K562 (cell line): ENCODE measurements around the gene PRR23E. TPM values are rescaled to one million over a fixed set of nuclear protein-coding genes. Genes with fewer than 3 reads are reported as not detected.

Source experiments
- ATAC-seq: fragments of 200-7000 bp; cut with Tn5 transposase; 3 replicates; pipeline ENCODE4 v1.9.1; 2020; ENCODE audit warnings: moderate library complexity
- BruUV-seq: library from RNA; stranded (reverse); fragments of 400-500 nt; replicated peaks from 2 replicates; lab custom pipeline; 2021; lab: Mats Ljungman, UMichigan
- CTCF ChIA-PET: fragments of 300-600 bp; formaldehyde crosslinking; extraction: SDS; loops from one replicate; lab custom pipeline; 2021; ENCODE audit warnings: low intra/inter-chr PET ratio; lab: Yijun Ruan, JAX
- POLR2A ChIA-PET: fragments of 300-600, 350-650 bp; sonication (Branson Sonifier 250); formaldehyde crosslinking; extraction: SDS; loops from one replicate; lab custom pipeline; 2021; ENCODE audit warnings: antibody characterized with exemption, inconsistent platforms; lab: Yijun Ruan, JAX
- DNase-seq, 4 experiments: peaks; one replicate each; pipeline versions ENCODE4 v3.0.0 to v3.0.0-alpha.2; 2011 to 2018; ENCODE audit warnings: low spot score in 3 of 4, mixed read lengths in 3 of 4; ENCODE audit errors: extremely low read depth in 1 of 4
- FAIRE-seq: peaks from 2 replicates; lab custom pipeline; 2011; peaks lifted over from hg19 to GRCh38; lab: Jason Lieb, UNC
- H2AFZ ChIP-seq: 2 replicates; pipeline ENCODE4 v1.6.0; 2011; ENCODE audit warnings: low read depth, low read length, control low read depth, inconsistent platforms
- H3K27ac ChIP-seq: fragments of 200-600 bp; 3 replicates; pipeline ENCODE4 v1.8.0; 2011; ENCODE audit warnings: low read depth, mild to moderate bottlenecking, control low read depth, inconsistent platforms, low read length, moderate library complexity, mixed read lengths; ENCODE audit errors: extremely low read depth
- H3K27me3 ChIP-seq, 2 experiments: fragments of 300-600 bp in 1 of 2; 2 replicates in 1 of 2; 3 replicates in 1 of 2; pipeline versions ENCODE4 v1.6.0 to v1.8.0; 2011; ENCODE audit warnings: inconsistent platforms in 2 of 2, low read length in 2 of 2, mild to moderate bottlenecking in 1 of 2, mixed read lengths in 1 of 2, moderate library complexity in 1 of 2; ENCODE audit not compliant: control insufficient read depth in 2 of 2, insufficient read depth in 2 of 2
- H3K36me3 ChIP-seq: fragments of 300-600 bp; 3 replicates; pipeline ENCODE4 v1.8.0; 2011; ENCODE audit warnings: mild to moderate bottlenecking, low read length, inconsistent platforms; ENCODE audit not compliant: control insufficient read depth, insufficient read depth
- H3K4me1 ChIP-seq, 2 experiments: fragments of 200-600 bp in 1 of 2; replicated peaks in 1 of 2; 2 replicates in 1 of 2; 3 replicates in 1 of 2; pipeline versions ENCODE4 v1.5.1 to v1.8.0; 2011; ENCODE audit warnings: inconsistent platforms in 2 of 2, low read length in 2 of 2, mild to moderate bottlenecking in 1 of 2, mixed read lengths in 1 of 2, moderate library complexity in 1 of 2; ENCODE audit not compliant: control insufficient read depth in 2 of 2, insufficient read depth in 2 of 2
- H3K4me2 ChIP-seq: 2 replicates; pipeline ENCODE4 v1.6.1; 2011; ENCODE audit warnings: low read length, control low read depth, inconsistent platforms, mixed read lengths; ENCODE audit not compliant: insufficient read depth
- H3K4me3 ChIP-seq: fragments of 200-600 bp; sonication (generic), shearing (Covaris generic); 2 replicates; pipeline ENCODE4 v1.5.1; 2016; ENCODE audit warnings: control low read depth, inconsistent platforms
- H3K79me2 ChIP-seq: fragments of 200-600 bp; 3 replicates; pipeline ENCODE4 v1.8.0; 2011; ENCODE audit warnings: low read length, inconsistent platforms; ENCODE audit not compliant: control insufficient read depth, insufficient read depth
- H3K9ac ChIP-seq, 2 experiments: 2 replicates each; pipeline versions ENCODE4 v1.6.0 to v1.6.1; 2011; ENCODE audit warnings: low read depth in 2 of 2, low read length in 2 of 2, control low read depth in 1 of 2, inconsistent platforms in 1 of 2, mild to moderate bottlenecking in 1 of 2, mixed read lengths in 1 of 2; ENCODE audit not compliant: insufficient read depth in 1 of 2
- H3K9me1 ChIP-seq: one replicate; pipeline ENCODE4 v1.6.0; 2011; ENCODE audit warnings: inconsistent platforms, mild to moderate bottlenecking, low read length, moderate library complexity; ENCODE audit not compliant: control insufficient read depth, insufficient read depth
- H3K9me3 ChIP-seq: replicated peaks from 2 replicates; pipeline ENCODE4 v1.5.1; 2011; ENCODE audit warnings: low read depth, low read length, inconsistent platforms; ENCODE audit not compliant: control insufficient read depth, insufficient read depth
- H4K20me1 ChIP-seq: replicated peaks from 2 replicates; pipeline ENCODE4 v1.6.1; 2011; ENCODE audit warnings: low read length, inconsistent platforms, mixed read lengths; ENCODE audit not compliant: control insufficient read depth, insufficient read depth
- KAT7 ChIP-seq: sonication (generic); formaldehyde crosslinking; IDR thresholded peaks from 2 replicates; pipeline ENCODE4 v1.8.0; 2022; ENCODE audit warnings: missing genetic modification reagents, mild to moderate bottlenecking, borderline replicate concordance
- LCOR ChIP-seq: sonication (generic); formaldehyde crosslinking; IDR thresholded peaks from 2 replicates; pipeline ENCODE4 v1.8.0; 2022; ENCODE audit warnings: mild to moderate bottlenecking, missing genetic modification reagents
- NFIC ChIP-seq: fragments of 450-650 bp; IDR thresholded peaks from 2 replicates; pipeline ENCODE4 v1.6.1; 2017; ENCODE audit warnings: mild to moderate bottlenecking, inconsistent platforms
- NFIX ChIP-seq: fragments of 250-450 bp; sonication (Bioruptor Pico); IDR thresholded peaks from 2 replicates; pipeline ENCODE4 v1.4.0; 2020; ENCODE audit warnings: low read depth, mild to moderate bottlenecking, moderate library complexity
- NR2C2 ChIP-seq, 2 experiments: fragments of 200-800 bp in 1 of 2; sonication (Bioruptor generic) in 1 of 2; sonication (generic) in 1 of 2; formaldehyde crosslinking in 1 of 2; IDR thresholded peaks; 2 replicates each; pipeline versions ENCODE4 v1.6.1 to v1.8.0; 2016 to 2022; ENCODE audit warnings: mild to moderate bottlenecking in 1 of 2, missing compliant biosample characterization in 1 of 2, missing genetic modification characterization in 1 of 2, missing genetic modification reagents in 1 of 2
- PURB ChIP-seq: sonication (generic); formaldehyde crosslinking; IDR thresholded peaks from 2 replicates; pipeline ENCODE4 v1.9.0; 2021; ENCODE audit warnings: low read depth, mild to moderate bottlenecking, missing genetic modification reagents
- RB1 ChIP-seq: fragments of 450-650 bp; IDR thresholded peaks from 2 replicates; pipeline ENCODE4 v1.6.1; 2017; ENCODE audit warnings: low read depth, mild to moderate bottlenecking
- SMARCA4 ChIP-seq: fragments of 450-650 bp; IDR thresholded peaks from 2 replicates; pipeline ENCODE4 v1.6.1; 2016
- SNRNP70 ChIP-seq: fragments of 200-400 bp; formaldehyde crosslinking; optimal IDR thresholded peaks from 2 replicates; pipeline ENCODE3; 2017; ENCODE audit warnings: low read depth, low read length
- TAF15 ChIP-seq: fragments of 200-400 bp; formaldehyde crosslinking; IDR thresholded peaks from 2 replicates; pipeline ENCODE4 v1.6.1; 2017; ENCODE audit warnings: mild to moderate bottlenecking, low read depth, low read length, moderate library complexity
- TCFL5 ChIP-seq: fragments of 250-450 bp; sonication (Bioruptor Pico); conservative IDR thresholded peaks from 2 replicates; pipeline ENCODE4 v1.6.1; 2021; ENCODE audit warnings: mild to moderate bottlenecking, moderate library complexity, matching md5 sums
- WGBS: fragments of 100-300 bp; shearing (Covaris generic); methylation state at CpG from one replicate; pipeline ENCODE4 v1.1.6; 2016; ENCODE audit warnings: low coverage, mixed read lengths; ENCODE audit not compliant: insufficient coverage; ENCODE audit errors: missing lambda C conversion rate; 5-methylcytosine and 5-hydroxymethylcytosine counted together
- in situ Hi-C: fragments of 300-500 bp; cut with MboI; formaldehyde crosslinking; loops from 4 replicates; pipeline ENCODE4 v1.15.0; 2018; ENCODE audit warnings: inconsistent platforms, mixed read lengths
- intact Hi-C: fragments of 100-400 bp; cut with micrococcal nuclease; formaldehyde crosslinking; loops from 2 replicates; pipeline ENCODE4 v1.14.2; 2022
- polyA plus RNA-seq, 8 experiments: library from polyadenylated mRNA; depleted of rRNA in 4 of 8; stranded (reverse) in 5 of 8; unstranded in 3 of 8; fragments of >200 nt; fragmentation: Nextera tagmentation in 2 of 8; fragmentation: Illumina TruSeq in 1 of 8; extraction: Ambion mirVana in 2 of 8; extraction: Trizol in 1 of 8; gene quantifications; 2 replicates each; pipeline versions ENCODE4 v1.2.1 to v1.2.3, GENCODE V29; 2011 to 2014; ENCODE audit warnings: inconsistent platforms in 1 of 8, missing spikeins in 1 of 8
- total RNA-seq, 7 experiments: library from RNA; depleted of rRNA in 6 of 7; stranded (reverse); fragments of >200 nt in 6 of 7; fragmentation: Illumina TruSeq in 2 of 7; extraction: Trizol in 2 of 7; gene quantifications; 2 replicates each; pipeline versions ENCODE4 v1.2.1 to v1.2.3, GENCODE V29; 2011 to 2021; ENCODE audit warnings: low replicate concordance in 1 of 7
- TF ChIP-seq, protein P1 (sequence below), 3 experiments: IDR thresholded peaks in 2 of 3; conservative IDR thresholded peaks in 1 of 3; 2 replicates each; pipeline ENCODE4 v1.5.1; 2011 to 2012; ENCODE audit warnings: low read length in 3 of 3, mild to moderate bottlenecking in 3 of 3, control low read depth in 2 of 3, improper control_type of control experiment in 1 of 3, inconsistent platforms in 1 of 3, low read depth in 1 of 3, mixed read lengths in 1 of 3, moderate library complexity in 1 of 3; ENCODE audit not compliant: insufficient read depth in 2 of 3
- TF ChIP-seq, protein P2 (sequence below): sonication (generic); formaldehyde crosslinking; IDR thresholded peaks from 2 replicates; pipeline ENCODE4 v1.9.0; 2022; ENCODE audit warnings: mild to moderate bottlenecking, missing genetic modification reagents
- TF ChIP-seq, protein P3 (sequence below): fragments of 150-350 bp; conservative IDR thresholded peaks from 2 replicates; pipeline ENCODE4 v1.6.1; 2014; ENCODE audit warnings: low read length

The PRR23E gene
- total and polyA plus RNA-seq, 9 of the 15 experiments (the other 6 are each of a cell fraction or from before 2014, with no cell fraction given): not detected

DNA sequence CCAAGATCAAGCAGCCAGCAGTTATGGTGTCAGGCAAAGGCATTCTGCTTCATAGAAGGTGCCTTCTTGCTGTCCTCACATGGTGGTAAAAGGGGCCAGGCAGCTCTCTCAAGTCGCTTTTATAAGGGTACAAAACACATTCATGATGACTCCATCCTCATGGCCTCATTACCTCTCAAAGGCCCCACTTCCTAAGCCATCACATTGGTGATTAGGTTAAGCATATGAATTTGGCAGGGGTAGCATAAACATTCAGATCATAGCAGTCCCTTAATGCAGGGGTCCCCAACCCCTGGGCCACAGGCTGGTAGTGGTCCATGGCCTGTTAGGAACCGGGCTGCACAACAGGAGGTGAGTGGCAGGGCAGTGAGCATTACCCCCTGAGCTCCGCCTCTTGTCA lies 42.8 kb downstream of the PRR23E start (continued):
- TF ChIP-seq, protein P1, sequence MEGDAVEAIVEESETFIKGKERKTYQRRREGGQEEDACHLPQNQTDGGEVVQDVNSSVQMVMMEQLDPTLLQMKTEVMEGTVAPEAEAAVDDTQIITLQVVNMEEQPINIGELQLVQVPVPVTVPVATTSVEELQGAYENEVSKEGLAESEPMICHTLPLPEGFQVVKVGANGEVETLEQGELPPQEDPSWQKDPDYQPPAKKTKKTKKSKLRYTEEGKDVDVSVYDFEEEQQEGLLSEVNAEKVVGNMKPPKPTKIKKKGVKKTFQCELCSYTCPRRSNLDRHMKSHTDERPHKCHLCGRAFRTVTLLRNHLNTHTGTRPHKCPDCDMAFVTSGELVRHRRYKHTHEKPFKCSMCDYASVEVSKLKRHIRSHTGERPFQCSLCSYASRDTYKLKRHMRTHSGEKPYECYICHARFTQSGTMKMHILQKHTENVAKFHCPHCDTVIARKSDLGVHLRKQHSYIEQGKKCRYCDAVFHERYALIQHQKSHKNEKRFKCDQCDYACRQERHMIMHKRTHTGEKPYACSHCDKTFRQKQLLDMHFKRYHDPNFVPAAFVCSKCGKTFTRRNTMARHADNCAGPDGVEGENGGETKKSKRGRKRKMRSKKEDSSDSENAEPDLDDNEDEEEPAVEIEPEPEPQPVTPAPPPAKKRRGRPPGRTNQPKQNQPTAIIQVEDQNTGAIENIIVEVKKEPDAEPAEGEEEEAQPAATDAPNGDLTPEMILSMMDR (IDR thresholded peaks at IDR 0.05 in 2 of 3, conservative IDR thresholded peaks at IDR 0.05 in 1 of 3; ENCODE audit: insufficient read depth in 2 of 3, low read depth in 1 of 3, low read length in 3 of 3): no peak
- TF ChIP-seq TAF15: no peak
- TF ChIP-seq PURB (CRISPR knock-in tag): no peak
- no peak for TF ChIP-seq SMARCA4
- TF ChIP-seq, protein P2, sequence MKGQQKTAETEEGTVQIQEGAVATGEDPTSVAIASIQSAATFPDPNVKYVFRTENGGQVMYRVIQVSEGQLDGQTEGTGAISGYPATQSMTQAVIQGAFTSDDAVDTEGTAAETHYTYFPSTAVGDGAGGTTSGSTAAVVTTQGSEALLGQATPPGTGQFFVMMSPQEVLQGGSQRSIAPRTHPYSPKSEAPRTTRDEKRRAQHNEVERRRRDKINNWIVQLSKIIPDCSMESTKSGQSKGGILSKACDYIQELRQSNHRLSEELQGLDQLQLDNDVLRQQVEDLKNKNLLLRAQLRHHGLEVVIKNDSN: no peak
- TF ChIP-seq NR2C2 (CRISPR knock-in tag; IDR thresholded peaks at IDR 0.05): no peak
- no peak for TF ChIP-seq NR2C2 (tag; IDR thresholded peaks at IDR 0.05)
- TF ChIP-seq SNRNP70: no peak

DNA sequence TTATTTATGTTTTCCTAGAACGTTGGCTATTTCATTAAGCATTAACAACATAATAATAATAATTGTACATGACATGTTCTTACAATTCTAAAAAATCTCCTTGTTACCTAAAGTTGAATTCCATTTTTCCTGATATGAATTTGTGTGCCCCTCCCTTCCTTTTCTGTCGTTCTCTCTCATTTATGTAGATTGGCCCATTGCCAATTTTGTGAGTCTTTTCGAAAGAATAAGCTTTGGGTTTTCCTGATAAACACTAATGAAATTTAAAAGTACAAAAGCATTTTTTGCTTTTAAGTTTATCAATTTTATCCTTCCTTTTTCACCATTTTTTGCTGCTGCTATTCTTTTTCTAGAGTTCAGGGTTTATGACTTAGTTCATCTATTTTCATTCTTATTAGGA lies 44.9 kb downstream of the PRR23E start:
- DNase-seq (no peak), FAIRE-seq (no peak), ATAC-seq (no peak)
- Histone ChIP-seq H3K9me3 (no peaks in the 10 kb centered on the region), H3K36me3 (no peaks in the 10 kb centered on the region), H3K4me2 (no peak overlapping the region), H3K4me3 (no peak overlapping the region), H3K27ac (no peak overlapping the region), H3K9ac (no peak overlapping the region), H3K79me2 (no peaks in the 10 kb centered on the region), H2AFZ (no peak overlapping the region), H3K4me1 (no peaks in the 10 kb centered on the region), H3K9me1 (no peaks in the 10 kb centered on the region), H4K20me1 (no peaks in the 10 kb centered on the region), H3K27me3 (no peaks in the 10 kb centered on the region)
- POLR2A ChIA-PET: no interaction called here
- intact Hi-C loops (no loop called here), in situ Hi-C loops (no loop called here)
- 0% methylated on average over 3 of the region's 3 CpGs for WGBS
- TF ChIP-seq NFIC: peak; percentile 90
- TF ChIP-seq, protein P3, sequence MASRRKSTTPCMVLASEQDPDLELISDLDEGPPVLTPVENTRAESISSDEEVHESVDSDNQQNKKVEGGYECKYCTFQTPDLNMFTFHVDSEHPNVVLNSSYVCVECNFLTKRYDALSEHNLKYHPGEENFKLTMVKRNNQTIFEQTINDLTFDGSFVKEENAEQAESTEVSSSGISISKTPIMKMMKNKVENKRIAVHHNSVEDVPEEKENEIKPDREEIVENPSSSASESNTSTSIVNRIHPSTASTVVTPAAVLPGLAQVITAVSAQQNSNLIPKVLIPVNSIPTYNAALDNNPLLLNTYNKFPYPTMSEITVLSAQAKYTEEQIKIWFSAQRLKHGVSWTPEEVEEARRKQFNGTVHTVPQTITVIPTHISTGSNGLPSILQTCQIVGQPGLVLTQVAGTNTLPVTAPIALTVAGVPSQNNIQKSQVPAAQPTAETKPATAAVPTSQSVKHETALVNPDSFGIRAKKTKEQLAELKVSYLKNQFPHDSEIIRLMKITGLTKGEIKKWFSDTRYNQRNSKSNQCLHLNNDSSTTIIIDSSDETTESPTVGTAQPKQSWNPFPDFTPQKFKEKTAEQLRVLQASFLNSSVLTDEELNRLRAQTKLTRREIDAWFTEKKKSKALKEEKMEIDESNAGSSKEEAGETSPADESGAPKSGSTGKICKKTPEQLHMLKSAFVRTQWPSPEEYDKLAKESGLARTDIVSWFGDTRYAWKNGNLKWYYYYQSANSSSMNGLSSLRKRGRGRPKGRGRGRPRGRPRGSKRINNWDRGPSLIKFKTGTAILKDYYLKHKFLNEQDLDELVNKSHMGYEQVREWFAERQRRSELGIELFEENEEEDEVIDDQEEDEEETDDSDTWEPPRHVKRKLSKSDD: no peak
- TF ChIP-seq NFIX (CRISPR knock-in tag): peak; percentile 75
- no peak for TF ChIP-seq RB1
- no peak for TF ChIP-seq TCFL5 (CRISPR knock-in tag)
- TF ChIP-seq KAT7: no peak
- no peak for TF ChIP-seq LCOR
- CTCF ChIA-PET: no interaction called here
- BruUV-seq: no TSS peak
